Stimulated activated CD8-positive, alpha-beta memory T cell treated with anti-CD3 and anti-CD28 coated beads, Interleukin-4, amount 100 ng/mL, for 48 hours (primary cell): ENCODE data around the gene NCOA6.
"Not testable (repeated sequence)": the region's sequence is repeated elsewhere in the genome, so short reads cannot be mapped to it uniquely, and the experiment has no call there.

Source experiments
- DNase-seq: peaks from one replicate; pipeline ENCODE4 v3.0.0-alpha.2; 2020

The NCOA6 gene

DNA sequence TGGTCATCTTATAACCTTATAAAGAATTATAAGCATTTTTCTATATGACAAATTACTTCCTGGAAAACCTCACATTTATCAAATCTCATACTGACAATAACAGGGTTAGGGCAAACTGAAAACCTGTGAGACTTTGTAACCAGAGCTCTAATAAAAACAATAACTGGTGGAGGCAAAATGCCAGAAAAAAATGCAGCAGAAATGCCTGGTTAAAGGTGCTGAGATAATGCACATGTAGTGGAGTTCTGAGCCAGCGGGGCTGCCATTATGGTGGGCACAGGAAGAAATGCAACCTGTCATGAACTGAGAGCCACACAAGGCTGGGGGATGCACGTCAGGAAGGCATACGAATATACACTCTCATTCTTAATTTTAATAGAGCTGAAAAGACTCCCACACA lies 53.0 kb downstream of the NCOA6 start:
- DNase-seq: no peak

DNA sequence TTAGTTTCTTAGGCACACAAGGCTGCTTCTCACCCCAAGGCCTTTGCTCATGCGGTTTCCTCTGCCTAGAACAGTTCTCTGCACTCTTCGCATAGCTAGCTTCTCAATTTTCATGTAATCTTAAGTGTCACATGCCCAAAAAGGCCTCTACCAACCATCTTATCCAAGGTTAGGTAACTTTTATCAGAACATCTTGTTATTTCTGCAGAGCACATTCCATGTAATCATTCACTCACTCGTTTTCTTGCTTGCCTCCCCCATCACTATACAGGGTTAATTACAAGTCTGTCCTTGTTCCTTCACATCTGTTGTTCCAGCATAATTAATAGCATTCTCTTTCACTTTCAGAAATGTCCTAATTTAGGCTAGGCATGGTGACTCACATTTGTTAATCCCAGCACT lies 53.8 kb downstream of the NCOA6 start:
- no peak for DNase-seq

DNA sequence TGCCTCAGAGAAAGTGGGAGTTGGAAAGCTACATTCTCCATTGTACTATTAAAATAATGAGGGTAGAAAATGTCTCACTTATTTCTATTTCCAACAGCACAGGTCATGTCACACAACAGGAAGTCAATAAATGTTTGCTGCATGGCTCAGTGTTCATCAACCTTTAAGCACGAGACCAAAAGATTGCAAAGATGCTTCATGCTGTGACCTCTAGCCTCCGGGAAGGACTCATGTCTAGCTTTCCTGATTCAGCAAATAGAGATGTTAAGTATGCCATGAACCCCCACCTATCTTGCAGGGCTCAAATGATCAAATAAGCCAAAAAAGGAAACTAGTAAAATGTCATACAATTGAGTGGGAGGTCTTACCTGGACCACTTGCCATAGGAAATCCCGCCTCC lies 57.4 kb downstream of the NCOA6 start:
- DNase-seq: no peak

DNA sequence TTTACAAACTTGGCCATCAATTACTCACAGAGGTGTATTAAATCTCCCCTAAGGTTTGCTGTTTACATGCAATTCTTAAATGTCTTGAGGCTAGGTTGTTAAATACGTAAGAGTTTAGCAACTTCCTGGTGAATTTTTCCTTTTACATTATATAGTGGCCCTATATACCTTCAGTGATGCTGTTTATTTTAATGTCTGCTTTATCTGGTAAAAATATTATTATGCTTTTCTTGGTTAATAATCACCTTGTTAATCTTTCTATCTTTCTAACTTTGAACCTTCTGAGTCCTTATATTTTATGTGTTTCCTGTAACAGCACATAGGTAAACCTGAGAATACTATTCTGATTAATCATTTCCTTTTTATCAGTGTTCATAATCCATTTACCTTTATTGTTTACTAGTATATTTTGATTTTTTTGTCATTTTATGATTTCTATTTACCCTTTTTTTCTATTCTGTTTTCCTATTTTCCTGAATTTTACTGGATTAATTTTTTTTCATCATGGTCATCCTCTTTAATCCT lies 63.4 kb downstream of the NCOA6 start:
- DNase-seq: no peak

DNA sequence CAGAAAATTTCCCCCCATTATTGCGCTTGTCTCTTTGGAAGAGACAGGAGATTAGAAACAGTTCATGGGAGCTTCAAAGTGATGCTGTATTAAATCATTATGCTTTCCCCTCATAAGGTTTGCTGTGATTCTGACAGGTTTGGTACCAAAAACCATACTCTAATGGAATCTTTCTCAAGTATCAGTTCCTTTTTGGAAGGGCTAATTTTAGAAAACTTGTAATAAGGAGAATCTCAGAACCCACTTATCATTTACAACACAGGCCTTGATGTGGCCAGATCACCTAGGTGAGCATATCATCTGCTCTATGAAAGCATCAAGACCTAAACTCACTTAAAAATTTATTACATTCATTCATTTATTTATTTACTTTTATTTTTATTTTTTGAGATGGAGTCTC lies 70.1 kb downstream of the NCOA6 start:
- DNase-seq: no peak

DNA sequence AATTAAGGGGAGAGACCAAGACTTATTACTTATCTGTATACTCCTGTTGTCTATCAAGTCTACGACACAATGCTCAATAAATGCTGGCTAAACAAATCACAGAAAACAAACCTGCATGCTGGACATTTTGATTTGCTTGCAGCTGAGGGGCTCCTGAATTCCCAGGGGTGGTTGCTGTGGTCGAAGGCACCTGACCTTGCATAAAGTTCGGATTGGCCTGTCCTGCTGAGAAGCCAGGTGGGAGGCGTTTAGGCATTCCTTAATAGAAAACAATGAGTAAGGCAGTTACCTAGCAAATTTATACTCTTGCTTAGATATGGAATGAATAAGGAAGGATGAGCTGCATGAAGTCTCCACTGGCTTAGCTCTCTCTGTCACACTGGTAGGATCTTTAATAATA lies 70.8 kb downstream of the NCOA6 start:
- no peak for DNase-seq

DNA sequence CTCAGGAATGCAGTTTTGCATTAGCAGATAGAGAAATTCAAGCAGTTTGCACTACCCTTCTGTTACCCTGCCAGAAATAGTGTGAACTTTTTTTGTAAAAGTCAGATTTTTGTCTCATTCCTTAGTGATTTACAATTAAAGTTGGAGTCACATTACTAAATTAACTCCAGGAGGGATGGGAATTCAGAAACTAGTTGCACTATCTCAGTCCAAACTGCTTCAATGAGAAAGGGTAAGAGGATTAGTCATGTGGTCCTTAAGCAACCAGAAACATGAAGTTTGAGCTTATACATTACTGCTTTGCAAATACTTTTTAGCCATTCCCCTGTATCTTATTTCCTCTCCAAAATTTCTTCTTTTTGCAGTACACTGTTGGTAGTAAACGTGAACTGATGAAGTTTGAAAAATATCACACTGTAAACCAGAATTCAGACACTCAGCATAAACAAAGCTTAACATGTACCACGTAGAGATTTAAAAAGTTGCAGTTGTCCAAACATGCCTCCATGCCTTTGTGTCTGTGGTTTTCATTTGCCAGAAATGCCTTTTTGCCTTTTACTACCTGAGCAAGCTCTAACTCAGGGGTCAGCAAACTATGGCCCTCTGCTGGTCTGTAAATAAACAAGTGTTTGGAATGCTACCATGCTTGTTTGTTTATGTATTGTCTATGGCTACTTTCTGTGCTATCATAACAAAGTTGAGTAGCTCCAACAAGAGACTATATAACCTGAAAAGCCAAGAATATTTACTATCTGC lies 71.6 kb downstream of the NCOA6 start:
- DNase-seq: no peak

DNA sequence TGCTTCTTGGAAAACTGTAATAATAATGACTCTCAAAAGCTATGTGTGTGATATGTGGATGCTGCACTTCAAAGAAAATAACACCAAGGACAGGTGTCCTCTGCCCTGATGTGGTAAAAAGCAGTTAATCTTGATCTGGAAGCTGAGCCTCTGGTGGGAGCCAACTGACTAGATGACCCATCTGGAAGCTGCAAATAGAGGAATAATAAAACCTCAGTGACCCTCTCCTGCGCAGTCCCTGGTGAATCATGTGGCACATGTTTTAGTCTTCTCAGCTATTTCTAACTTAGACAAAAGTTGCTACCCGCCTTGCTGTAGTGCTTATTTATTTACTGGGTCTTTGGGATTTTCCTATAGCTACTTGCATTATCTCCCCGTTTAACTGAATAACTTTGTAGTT lies 74.0 kb downstream of the NCOA6 start:
- DNase-seq: no peak

DNA sequence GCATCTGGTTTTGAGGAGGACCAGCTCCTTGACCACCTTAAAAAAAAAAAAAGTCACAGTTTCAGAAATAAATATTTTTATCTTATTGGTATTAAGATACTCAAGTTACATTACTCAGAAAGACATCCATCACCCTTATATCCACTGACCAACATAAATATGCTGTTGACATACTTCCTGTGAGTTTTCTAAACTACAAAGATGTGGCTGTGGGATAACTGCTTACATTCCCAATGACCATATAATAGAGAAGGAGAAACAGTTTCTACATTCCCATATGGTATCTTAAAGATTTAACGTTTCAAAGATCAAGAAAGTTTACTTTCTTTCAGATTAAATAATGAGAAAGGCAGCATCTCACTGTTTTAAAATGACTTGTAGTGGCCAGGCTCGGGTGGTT lies 75.0 kb downstream of the NCOA6 start:
- DNase-seq: no peak

DNA sequence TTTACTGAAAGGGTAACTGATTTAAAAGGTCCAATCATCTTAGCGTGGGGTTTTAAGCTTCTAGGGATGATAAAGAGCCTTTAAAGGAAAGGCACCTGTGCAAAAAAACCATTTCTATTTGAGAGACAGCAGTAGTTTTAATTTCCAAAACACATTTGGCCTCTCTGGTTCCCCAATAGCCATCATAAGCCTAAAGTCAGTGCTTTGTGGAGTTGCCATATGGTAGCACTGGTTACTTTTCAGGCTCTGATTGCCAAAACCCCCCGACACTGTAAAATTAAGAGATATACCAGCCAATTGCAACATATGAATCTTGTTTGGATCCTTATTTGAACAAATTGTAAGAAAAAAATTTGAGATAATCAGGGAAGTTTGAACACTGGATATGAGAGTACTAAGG lies 76.7 kb downstream of the NCOA6 start:
- DNase-seq: no peak

DNA sequence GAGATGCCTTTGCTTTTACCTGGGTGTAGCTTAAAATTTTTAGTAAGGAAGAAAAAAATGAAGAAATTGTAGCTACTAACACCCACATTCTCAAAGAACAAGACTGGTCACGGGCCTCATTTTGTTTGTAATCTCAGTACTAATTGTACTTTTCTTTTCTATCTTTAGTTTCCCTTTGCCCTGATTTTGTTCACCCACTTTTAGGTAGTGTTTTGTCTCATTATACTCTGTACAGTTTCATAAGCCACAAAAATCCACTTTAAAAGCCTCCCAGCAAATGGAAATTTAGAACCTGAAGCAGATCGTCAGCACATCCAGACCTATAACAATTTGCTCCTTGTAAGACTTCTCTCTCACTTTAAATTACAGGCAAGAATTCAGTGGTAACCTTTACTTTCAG lies 78.0 kb downstream of the NCOA6 start:
- DNase-seq: no peak

DNA sequence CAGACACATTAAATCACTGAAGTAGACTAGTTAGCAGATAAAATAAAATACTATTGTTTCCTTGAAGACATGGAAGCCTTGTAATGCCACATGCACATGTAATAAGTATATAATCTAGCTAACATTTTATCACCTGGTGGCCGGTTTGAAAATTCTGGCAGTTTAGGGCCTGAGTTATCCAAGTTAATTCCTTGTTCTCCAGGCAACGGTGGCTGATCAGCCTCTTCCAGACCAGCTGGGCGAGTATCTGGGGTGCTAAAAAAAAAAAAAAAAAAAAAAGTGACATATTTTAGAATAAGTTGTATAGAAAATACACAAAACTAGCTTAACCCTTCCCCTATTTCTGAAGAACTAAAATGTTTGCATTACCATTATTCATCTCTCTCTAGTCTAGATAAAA lies 78.8 kb downstream of the NCOA6 start:
- DNase-seq: no peak

DNA sequence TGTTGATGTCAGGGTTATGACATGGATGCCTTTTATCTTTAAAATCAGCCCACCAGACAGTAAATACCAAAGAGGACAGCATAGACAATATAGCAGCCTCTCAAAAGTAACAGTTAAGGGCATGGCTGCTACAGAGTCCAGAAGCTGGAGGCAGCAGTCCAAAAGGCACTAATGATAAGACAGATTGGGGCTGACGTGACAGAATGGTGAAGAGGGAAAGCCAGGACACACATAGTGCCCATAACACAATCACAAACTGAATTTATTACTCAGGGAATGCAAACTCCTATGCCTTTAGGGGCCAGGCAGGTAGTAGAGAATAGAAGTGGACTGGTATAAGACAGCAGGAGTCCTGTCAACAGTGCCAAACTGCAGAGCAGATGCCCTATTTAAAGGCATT lies 80.6 kb downstream of the NCOA6 start:
- no peak for DNase-seq

DNA sequence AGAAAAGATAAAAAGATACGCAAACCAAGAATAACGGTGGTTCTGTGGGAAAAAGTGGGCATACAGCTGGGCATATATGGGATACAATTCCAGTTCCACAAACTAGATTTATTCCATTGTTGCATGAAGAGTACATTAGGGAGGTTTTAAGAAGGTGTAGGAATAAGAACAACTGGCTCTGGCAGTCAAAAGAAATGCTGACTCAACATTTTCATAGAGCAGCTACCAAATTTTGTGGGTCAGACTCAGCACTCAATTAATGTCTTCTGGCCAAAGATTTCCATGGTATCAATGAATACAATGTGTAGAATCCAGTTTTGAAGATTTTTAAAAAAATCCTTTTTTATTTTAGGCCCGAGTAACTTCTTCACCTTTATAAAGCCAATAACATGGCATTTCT lies 81.1 kb downstream of the NCOA6 start:
- DNase-seq: no peak

DNA sequence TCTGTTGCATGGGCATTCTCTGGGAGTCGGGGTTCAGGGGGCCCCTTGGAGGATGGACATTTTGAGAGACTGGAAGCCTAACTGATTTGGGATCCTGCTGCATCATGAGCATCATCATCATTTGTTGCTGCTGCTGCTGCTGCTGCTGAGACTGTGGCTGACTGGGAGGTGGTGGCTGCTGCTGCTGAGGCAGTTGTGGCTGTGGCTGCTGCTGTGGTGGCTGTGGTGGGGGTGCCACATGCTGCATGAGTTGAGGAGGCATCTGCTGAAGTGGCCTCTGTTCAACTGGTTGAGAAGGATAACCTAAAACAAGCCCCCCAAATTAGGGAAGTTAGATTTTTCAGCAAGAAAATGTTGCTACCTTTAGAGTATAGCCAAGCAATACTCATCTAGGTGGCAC lies 82.4 kb downstream of the NCOA6 start:
- DNase-seq: no peak

DNA sequence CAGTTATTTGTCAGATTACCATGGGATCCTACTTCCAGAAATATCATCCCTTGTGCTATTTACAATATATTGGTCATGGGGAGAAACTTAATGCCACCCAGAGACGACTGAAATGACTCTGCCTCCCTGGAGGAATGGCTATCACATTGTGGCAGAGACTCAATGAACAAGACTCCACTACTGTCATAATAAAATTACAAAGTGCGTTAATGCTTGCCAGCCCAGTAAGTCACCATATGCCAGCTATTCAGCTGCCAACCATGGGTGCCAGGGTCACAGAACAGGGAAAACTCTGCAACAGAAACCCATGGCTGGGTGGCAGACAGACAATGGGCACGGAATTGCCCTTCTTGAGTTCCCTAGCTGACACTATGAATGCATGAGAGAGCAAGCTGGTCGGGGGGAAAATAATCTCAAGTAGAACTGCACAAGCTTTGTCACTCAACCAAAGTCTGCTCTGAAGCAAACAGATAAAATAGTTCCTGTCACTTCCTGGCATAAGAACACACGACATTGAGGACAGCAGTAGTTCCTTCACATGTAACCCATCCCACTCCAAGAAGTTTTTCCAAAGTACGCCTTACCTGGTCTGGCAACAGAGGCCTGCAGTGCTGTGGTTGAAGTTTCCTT lies 89.2 kb downstream of the NCOA6 start:
- DNase-seq: no peak

DNA sequence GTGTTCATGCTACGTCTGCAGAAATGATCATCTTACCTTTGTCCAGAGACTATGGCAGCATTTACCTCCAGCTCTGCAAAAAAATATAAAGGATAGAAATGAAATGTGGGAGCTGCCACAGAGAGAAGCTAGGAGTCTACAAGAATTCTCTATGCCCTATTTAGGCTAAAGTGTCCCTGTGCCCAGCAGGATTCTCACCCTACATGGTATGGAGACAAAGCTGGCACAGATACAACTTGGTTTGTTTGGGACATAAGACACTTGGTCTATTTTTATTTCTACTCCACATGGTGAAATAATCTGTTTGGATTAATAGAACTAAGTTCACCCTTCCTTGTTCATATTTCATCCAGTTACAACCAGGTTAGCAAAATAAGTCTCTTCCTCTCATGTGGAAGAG lies 92.9 kb downstream of the NCOA6 start:
- DNase-seq: no peak

DNA sequence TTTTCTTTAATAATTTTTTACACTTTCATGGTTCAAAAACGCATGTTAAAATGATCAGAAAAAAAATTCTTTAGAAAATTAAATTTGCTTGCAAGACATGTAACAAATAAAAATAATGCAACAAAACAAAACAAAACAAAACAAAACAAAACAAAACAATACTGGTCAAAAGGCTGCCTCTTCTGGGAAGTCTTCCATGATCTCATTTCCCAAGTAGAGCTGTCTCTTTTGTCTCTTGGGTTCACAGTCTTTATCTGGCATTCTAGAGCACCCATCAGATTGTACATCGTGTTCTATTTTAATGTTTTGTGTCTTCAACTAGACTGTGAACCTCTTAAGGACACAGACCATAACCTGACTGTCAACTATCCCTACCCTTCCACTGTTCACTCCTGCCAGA lies 96.0 kb downstream of the NCOA6 start:
- DNase-seq: no peak

DNA sequence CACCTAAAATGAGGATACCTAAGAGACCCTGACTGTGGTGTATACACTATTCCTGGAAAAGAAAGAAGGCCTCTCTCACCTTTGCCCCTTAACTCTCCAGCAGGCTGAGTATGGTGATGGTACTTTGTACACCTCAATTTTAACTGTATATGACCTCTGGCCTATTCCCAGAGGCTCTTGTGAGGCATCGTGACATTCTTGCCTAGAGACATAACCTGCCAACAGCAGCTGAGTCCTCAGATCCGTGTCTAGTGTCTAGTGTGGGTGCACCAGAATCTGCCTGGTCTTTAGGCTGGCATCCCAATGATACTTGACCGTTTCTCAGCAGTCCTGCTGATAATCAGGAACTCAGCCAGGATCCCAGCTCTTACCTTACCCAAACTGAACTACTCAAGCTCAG lies 101.3 kb downstream of the NCOA6 start:
- DNase-seq: no peak

DNA sequence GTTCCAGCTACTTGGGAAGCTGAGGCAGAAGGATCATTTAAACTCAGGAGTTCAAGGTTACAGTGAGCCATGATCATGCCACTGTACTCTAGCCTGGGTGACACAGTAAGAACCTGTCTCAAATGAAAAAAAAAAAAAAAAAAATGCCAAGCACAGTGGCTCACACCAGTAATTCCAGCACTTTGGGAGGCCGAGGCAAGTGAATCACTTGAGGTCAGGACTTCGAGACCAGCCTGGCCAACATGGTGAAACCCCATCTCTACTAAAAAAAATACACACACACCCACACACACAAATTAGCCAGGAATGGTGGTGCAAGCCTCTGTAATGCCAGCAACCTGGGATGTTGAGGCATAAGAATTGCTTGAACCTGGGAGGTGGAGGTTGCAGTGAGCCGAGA lies 102.9 kb downstream of the NCOA6 start:
- not testable (repeated sequence) for DNase-seq

DNA sequence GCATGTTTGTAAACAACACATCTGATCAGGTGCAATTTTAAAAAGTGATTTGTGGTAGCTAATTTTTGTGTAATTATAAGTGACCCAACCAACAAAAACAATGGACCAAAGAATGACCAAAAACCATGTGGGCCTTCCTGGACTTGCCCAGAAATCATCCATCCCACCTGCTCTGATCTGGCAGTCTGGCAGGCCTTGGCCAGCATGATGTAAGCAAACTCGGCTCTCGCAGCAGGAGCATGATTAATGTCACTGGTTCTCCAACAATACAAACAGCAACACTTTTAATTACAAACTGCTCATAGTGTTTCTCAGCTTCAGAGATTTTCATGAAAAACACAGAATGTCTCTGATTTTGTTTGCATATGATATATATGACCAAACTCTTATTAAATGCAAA lies 105.2 kb downstream of the NCOA6 start:
- DNase-seq: no peak

DNA sequence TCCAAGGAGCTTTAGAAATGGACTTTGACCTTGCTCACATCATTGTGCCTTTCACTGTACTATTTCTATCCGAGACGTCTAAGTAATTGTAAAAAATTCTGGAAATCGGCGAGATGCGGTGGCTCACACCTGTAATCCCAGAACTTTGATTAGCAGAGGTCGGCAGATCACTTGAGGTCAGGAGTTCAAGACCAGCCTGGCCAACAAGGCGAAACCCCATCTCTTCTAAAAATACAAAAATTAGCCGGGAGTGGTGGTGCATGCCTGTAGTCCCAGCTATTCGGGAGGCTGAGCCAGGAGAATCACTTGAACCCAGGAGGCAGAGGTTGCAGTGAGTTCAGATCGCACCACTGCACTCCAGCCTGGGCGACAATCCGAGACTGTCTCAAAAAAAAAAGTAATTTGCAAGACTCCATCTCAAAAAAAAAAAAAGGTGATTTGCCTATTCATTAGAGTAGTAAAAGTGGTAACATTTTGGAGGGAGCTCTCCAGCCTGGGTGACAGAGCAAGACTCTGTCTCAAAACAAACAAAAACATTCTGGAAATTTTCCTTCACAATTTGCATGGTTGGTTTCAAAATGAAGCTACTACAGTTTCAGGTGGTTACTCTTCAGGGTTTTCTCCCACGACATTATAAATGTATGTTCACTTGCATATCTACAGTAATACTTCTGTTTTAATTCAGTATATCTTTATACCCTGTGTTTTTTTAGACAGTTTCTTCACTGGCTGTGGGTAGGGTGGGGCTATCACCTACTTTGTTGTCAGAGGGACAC lies 106.0 kb downstream of the NCOA6 start:
- not testable (repeated sequence) for DNase-seq

DNA sequence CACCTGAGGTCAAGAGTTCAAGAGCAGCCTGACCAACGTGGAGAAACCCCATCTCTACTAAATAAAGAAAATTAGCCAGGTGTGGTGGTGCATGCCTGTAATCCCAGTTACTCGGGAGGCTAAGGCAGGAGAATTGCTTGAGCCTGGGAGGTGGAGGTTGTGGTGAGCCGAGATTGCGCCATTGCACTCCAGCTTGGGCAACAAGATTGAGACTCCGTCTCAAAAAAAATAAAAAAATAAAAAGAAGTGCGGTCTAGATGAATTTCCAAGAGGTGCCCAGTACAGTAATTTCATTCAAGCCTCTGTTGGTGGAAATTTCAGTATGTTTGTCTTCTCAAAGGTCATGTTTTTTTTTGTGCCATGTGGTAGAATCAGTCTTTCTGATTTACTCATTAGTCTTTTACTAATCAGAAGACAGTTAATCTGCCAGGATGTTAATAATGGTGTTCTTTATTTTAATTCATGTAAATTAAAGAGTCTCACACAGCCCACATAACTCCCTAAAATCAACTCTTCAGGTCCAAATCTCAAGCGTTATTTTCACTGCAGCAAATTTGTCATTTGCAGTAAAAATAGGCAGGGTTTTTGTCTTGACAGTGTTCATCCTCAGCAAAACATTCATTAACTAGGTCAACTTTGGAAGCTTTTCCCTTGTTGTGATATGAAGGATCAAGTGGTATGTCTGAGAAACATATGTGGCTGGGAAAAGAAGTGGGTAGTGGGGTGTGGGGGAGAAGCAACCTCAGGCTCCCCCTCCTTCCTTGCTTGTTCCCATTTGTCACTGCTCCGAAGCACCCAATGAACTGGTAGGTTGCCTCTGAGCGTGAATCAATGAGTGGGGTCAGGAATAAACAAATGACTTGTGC lies 108.0 kb downstream of the NCOA6 start:
- no peak for DNase-seq
